Measurements from ENCODE around the gene QRSL1. TPM values are rescaled to one million over a fixed set of nuclear protein-coding genes. Genes with fewer than 3 reads are reported as not detected.

Gene QRSL1
- total and polyA plus RNA-seq, 3 donors from 2014 or later: 9.1 to 13.3 (median 9.2) TPM

- H3K36me3 ChIP-seq (ENCODE audit: low read depth, missing control alignments): no peaks in the 10 kb centered on the region
- no peaks in the 10 kb centered on the region for H3K27me3 ChIP-seq
- H3K4me3 ChIP-seq: no peak overlapping the region
- H3K4me1 ChIP-seq: no peaks in the 10 kb centered on the region
- intact Hi-C loops (cut with DNase I; ENCODE audit: low total_unique reads): no loop called here
- DNase-seq: no peak
- TF ChIP-seq POLR2A (IDR thresholded peaks at IDR 0.05): no peak
- TF ChIP-seq, protein P1, sequence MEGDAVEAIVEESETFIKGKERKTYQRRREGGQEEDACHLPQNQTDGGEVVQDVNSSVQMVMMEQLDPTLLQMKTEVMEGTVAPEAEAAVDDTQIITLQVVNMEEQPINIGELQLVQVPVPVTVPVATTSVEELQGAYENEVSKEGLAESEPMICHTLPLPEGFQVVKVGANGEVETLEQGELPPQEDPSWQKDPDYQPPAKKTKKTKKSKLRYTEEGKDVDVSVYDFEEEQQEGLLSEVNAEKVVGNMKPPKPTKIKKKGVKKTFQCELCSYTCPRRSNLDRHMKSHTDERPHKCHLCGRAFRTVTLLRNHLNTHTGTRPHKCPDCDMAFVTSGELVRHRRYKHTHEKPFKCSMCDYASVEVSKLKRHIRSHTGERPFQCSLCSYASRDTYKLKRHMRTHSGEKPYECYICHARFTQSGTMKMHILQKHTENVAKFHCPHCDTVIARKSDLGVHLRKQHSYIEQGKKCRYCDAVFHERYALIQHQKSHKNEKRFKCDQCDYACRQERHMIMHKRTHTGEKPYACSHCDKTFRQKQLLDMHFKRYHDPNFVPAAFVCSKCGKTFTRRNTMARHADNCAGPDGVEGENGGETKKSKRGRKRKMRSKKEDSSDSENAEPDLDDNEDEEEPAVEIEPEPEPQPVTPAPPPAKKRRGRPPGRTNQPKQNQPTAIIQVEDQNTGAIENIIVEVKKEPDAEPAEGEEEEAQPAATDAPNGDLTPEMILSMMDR (IDR thresholded peaks at IDR 0.05): no peak
- H3K9me3 ChIP-seq: no peaks in the 10 kb centered on the region
- no peak overlapping the region for H3K27ac ChIP-seq
- 90 to 94% methylated on average over 7 of the region's 7 CpGs for WGBS, 2 donors
These were observed 19.4 kb downstream of the QRSL1 start for GRCh38 chr6:106648651-106649308.

DNA sequence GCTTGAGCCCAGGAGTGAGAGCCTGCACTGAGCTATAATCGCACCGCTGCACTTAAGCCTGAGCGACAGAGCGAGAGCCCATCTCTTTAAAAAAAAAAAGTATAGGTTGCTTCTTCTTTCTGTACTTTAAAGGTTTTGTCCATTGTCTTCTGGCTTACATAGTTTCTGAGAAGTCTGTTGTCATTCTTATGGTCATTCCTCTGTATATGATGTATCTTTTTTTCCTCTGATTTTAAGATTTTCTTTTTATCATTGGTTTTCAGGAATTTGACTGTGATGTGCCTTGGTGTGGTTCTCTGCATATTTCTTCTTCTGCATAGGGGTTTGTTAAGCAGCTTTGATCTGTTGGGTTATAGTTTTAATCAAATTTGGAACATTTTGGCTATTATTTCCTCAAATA, 29.1 kb downstream of the QRSL1 start:
- 96 to 99% methylated on average over 4 of the region's 4 CpGs for WGBS, 2 donors
- intact Hi-C loops (cut with DNase I; ENCODE audit: low total_unique reads): no loop called here
- H3K4me1 ChIP-seq: no peaks in the 10 kb centered on the region
- H3K36me3 ChIP-seq (ENCODE audit: low read depth, missing control alignments): no peaks in the 10 kb centered on the region
- no peak overlapping the region for H3K27ac ChIP-seq
- DNase-seq: no peak
- H3K9me3 ChIP-seq: no peaks in the 10 kb centered on the region
- no peak overlapping the region for H3K4me3 ChIP-seq
- TF ChIP-seq, protein P1 (IDR thresholded peaks at IDR 0.05): no peak
- no peak for TF ChIP-seq POLR2A (IDR thresholded peaks at IDR 0.05)
- no peaks in the 10 kb centered on the region for H3K27me3 ChIP-seq

DNA sequence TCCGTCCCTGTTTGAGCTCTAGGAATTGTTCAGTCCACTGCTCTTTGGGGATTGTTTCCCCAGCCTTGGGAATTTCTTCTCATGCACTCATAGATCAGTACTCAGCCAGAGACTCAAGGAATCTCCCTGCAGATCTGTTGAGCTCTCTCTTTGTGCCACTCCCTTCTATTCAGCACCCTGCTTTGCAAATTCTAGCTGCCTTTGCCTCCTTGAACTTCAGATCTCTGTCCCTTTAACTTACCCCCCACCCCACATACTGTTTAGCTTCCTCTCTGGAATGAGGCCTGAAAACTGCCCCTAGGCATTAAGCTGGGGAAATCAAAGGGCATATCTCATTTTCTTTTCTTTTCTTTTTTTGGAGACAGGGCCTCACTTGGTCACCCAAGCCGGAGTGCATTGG, 30.5 kb downstream of the QRSL1 start:
- H3K36me3 ChIP-seq (ENCODE audit: low read depth, missing control alignments): no peaks in the 10 kb centered on the region
- intact Hi-C loops (cut with DNase I; ENCODE audit: low total_unique reads): no loop called here
- no peak for DNase-seq
- H3K9me3 ChIP-seq: no peaks in the 10 kb centered on the region
- WGBS, 2 donors: 92 to 97% methylated on average over 2 of the region's 2 CpGs
- H3K27ac ChIP-seq: no peak overlapping the region
- no peaks in the 10 kb centered on the region for H3K27me3 ChIP-seq
- H3K4me3 ChIP-seq: no peak overlapping the region
- TF ChIP-seq, protein P1 (IDR thresholded peaks at IDR 0.05): no peak
- TF ChIP-seq POLR2A (IDR thresholded peaks at IDR 0.05): no peak
- no peaks in the 10 kb centered on the region for H3K4me1 ChIP-seq

GRCh38 chr6:106662458-106662857, 33.1 kb downstream of the QRSL1 start:
- H3K36me3 ChIP-seq (ENCODE audit: low read depth, missing control alignments): no peaks in the 10 kb centered on the region
- 88 to 95% methylated on average over 2 of the region's 2 CpGs for WGBS, 2 donors

More at GRCh38 chr6:106662458-106662857, 33.1 kb downstream of the QRSL1 start:
- intact Hi-C loops (cut with DNase I; ENCODE audit: low total_unique reads): no loop called here
- no peak for DNase-seq
- Histone ChIP-seq H3K9me3 (no peaks in the 10 kb centered on the region), H3K4me1 (no peaks in the 10 kb centered on the region), H3K27ac (no peak overlapping the region), H3K4me3 (no peak overlapping the region), H3K27me3 (no peaks in the 10 kb centered on the region)
- TF ChIP-seq, protein P1 (IDR thresholded peaks at IDR 0.05): no peak
- TF ChIP-seq POLR2A (IDR thresholded peaks at IDR 0.05): no peak

Measured in testis (tissue), 3 donors.